ENCODE measurements around the gene YWHAG.

Gene YWHAG

GRCh38 chr7:76281006-76281705 lies 77.6 kb downstream of the YWHAG start:
- in situ Hi-C loops (cut with HindIII; ENCODE audit: low sequenced_read_pairs), result no loop called here

- in situ Hi-C loops (cut with HindIII; ENCODE audit: low sequenced_read_pairs), result no loop called here
These were observed 78.4 kb downstream of the YWHAG start for GRCh38 chr7:76280408-76280807.

- in situ Hi-C loops (cut with HindIII; ENCODE audit: low sequenced_read_pairs), result no loop called here
These were observed 80.3 kb downstream of the YWHAG start for GRCh38 chr7:76278540-76278939.

Measured in DLD1 (cell line).